Erythroblast (primary cell): ENCODE data around the gene RCAN2.

ENCODE experiments used
- DNase-seq, 2 experiments: peaks; one replicate each; lab custom pipeline; 2025; lab: John Stamatoyannopoulos, UW
- GATA1 ChIP-seq: IDR thresholded peaks from 2 replicates; pipeline ENCODE4 v1.6.1; 2011; ENCODE audit warnings: low read depth, mild to moderate bottlenecking, control low read depth, low read length, moderate library complexity
- POLR2A ChIP-seq: IDR thresholded peaks from 2 replicates; pipeline ENCODE4 v1.6.1; 2011; ENCODE audit warnings: mild to moderate bottlenecking, low read length

Gene RCAN2

GRCh38 chr6:46262928-46263706 lies 228.1 kb downstream of the RCAN2 start:
- TF ChIP-seq POLR2A (no peak), GATA1 (no peak)
- no peak for DNase-seq

- TF ChIP-seq GATA1, result no peak
- DNase-seq, result no peak
These were observed 233.0 kb downstream of the RCAN2 start for GRCh38 chr6:46258249-46258648.

GRCh38 chr6:46255528-46255927 lies 235.7 kb downstream of the RCAN2 start:
- no peak for TF ChIP-seq POLR2A
- TF ChIP-seq GATA1, result no peak
- no peak for DNase-seq

DNA sequence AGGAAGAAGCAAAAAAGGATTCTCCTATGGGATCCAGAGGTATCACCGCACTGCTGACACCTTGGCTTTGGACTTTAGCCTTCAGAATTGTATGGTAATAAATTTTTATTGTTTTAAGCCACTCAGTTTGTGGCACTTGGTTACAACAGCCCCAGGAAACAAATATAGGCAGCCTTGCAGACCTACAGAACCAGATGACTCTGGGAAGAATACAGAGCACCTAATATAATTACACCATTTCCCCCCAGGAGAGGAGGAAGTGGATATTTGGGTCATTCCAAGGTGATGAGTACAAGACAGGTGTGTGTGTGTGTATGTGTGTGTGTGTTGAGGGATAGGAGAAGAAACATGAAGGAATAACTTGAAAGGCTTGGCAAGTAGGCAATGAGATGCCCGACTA lies 236.3 kb downstream of the RCAN2 start:
- no peak for TF ChIP-seq GATA1
- TF ChIP-seq POLR2A, result no peak
- no peak for DNase-seq

- DNase-seq, result no peak
- no peak for TF ChIP-seq POLR2A
- no peak for TF ChIP-seq GATA1
These were observed 236.9 kb downstream of the RCAN2 start for GRCh38 chr6:46254331-46254730.

DNA sequence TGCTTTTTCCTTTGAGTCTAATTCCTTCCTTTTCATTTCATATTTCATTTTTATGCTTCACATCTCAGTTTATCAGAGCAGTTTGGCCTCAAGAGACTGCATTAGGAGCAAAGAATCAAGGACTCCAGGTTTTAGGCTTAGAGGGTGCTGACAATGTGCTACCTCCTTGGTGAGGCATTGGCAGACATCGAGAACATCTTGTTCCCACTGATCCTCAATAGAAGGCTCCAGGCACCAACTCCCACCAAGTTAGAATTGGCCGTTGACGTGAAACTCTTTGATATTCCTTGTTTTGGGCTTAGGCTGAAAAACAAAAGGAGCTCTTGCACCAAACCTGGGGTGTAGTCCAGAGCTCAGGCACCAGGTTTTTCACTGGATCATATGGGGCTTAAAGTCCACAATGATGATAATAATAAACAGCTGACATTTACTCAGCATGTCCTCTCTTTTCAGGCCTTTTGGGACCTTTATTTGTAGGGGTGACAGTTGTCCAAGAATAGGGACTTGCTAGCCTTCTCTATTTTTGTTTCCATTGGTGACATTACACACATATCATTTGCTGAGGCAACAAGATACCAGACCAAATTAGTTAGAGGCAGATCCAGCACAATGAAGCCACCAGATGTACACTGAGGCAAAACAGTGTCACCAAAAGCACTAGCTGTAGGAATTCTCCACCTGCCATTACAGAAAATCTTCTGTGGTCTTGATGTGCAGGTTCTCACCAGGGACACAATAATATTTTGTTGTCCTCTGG lies 239.5 kb downstream of the RCAN2 start:
- no peak for DNase-seq
- TF ChIP-seq POLR2A, result no peak
- no peak for TF ChIP-seq GATA1

- DNase-seq, result no peak
- TF ChIP-seq GATA1, result no peak
- no peak for TF ChIP-seq POLR2A
These were observed 243.1 kb downstream of the RCAN2 start for GRCh38 chr6:46248143-46248542.

DNA sequence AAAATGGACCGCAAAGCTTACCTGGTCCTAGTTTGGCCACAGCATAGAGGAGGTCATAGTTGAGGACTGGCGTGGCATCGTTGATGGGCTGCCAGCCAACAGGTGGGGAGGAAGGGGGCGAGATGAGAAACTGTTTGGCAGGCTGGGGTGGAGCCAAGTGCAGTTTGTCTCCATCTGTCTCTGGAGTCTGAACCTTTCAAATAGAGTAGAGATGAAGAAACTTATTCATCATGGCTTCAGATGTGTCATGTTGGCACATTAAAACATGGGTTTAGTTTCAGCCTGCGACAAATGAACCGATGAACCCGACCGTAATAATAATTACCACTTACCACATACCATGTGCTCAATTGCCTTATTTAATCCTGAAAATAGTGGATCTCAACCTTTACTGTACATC lies 244.5 kb downstream of the RCAN2 start:
- DNase-seq, result no peak
- TF ChIP-seq POLR2A (no peak), GATA1 (no peak)

- TF ChIP-seq POLR2A, result no peak
- no peak for TF ChIP-seq GATA1
- no peak for DNase-seq
These were observed 245.2 kb downstream of the RCAN2 start for GRCh38 chr6:46246081-46246480.

DNA sequence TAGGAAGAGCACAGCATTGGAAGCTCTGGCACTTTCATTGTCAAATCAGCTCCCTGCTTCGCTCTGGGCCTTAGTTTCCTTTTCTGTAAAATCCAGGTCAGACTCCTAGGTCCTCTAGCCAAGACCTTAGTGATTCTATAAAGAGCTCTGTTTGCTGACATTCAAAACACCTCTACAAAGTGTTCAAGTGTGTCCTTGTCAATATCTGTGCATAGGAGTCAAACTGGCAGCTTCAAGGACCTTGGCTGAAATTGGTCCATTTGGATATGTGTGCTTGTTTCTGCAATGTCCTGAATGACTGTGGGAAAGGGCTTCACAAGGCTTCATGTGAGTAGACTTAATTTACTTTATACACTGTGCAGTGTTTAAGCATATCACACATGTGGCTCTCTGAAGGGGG lies 246.6 kb downstream of the RCAN2 start:
- no peak for DNase-seq
- no peak for TF ChIP-seq POLR2A
- no peak for TF ChIP-seq GATA1

- TF ChIP-seq POLR2A, result no peak
- TF ChIP-seq GATA1, result no peak
- DNase-seq, result no peak
These were observed 247.5 kb downstream of the RCAN2 start for GRCh38 chr6:46243754-46244153.

- DNase-seq, result no peak
- TF ChIP-seq POLR2A (no peak), GATA1 (no peak)
These were observed 248.3 kb downstream of the RCAN2 start for GRCh38 chr6:46242921-46243320.

GRCh38 chr6:46240866-46241565 lies 250.2 kb downstream of the RCAN2 start:
- no peak for DNase-seq
- TF ChIP-seq GATA1, result no peak
- no peak for TF ChIP-seq POLR2A

DNA sequence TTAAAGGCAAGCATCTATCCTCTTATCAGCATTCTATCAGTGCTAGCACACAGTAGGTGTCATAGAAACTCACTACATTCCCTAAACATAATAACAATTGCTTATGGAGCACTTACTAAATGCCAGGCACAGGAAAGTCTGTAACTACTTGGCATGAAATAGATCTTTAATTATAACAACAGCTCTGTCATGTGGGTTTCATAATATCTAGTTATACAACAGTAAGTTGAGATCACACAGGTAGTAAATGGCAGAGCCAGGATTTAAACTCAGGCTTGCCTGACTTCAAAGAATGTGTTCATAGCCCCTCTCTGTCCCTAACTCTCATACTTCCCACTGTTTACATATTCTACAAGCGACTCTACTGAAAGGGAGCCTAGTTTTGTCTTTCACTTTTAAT lies 254.5 kb downstream of the RCAN2 start:
- TF ChIP-seq GATA1, result no peak
- TF ChIP-seq POLR2A, result no peak
- no peak for DNase-seq

DNA sequence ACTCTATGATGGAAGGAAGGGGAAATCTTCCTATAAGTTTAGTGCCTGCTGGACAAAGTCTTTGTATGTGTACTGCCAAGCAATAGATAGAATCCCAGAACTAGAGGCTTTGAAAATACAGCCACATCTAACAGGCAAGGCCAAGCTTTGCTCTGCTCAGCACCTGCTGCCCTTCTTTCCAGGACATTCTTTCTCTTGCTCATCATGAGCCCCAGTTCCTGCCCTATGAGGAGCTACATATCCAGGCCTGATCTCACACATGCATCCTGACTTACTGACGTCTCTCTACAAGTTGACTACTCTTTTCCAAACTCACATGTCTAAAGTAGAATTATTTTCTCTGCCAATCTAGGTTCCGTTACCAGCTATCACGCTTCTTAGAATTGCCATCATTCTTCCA lies 256.0 kb downstream of the RCAN2 start:
- DNase-seq, result no peak
- TF ChIP-seq POLR2A, result no peak
- no peak for TF ChIP-seq GATA1

DNA sequence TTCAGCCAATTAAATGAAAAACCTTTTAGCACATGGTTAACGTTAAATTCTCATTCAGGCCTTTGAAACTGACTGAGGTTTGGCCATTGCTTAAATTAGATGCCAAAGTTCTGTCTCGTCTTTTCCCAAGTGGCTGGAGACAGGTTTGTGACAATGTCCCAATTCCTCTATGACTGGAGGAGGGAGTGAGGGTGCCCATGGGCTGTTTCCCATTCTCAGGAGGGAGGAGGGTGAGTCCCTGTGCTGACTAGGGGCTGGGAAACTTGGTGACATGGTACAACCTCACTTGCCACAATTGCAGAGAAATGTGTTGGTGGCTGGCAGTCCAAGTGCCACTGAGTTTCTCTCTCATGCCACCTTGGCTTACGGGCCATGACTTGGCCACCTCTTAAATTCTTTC lies 256.5 kb downstream of the RCAN2 start:
- no peak for DNase-seq
- TF ChIP-seq GATA1 (no peak), POLR2A (no peak)
